HG02885 (cell line): ENCODE measurements around the gene PRICKLE1.
A peak's percentile ranks its signal among the peaks of the same experiment; 100 is the strongest.

ENCODE experiments used
- ATAC-seq: cut with Tn5 transposase; IDR thresholded peaks from one replicate; pipeline ENCODE4 v1.9.1; 2021; ENCODE audit warnings: mild to moderate bottlenecking; ENCODE audit not compliant: unreplicated experiment, poor library complexity

The PRICKLE1 gene

GRCh38 chr12:42502682-42503081 is 86.9 kb downstream of the PRICKLE1 start:
- no peak for ATAC-seq

DNA sequence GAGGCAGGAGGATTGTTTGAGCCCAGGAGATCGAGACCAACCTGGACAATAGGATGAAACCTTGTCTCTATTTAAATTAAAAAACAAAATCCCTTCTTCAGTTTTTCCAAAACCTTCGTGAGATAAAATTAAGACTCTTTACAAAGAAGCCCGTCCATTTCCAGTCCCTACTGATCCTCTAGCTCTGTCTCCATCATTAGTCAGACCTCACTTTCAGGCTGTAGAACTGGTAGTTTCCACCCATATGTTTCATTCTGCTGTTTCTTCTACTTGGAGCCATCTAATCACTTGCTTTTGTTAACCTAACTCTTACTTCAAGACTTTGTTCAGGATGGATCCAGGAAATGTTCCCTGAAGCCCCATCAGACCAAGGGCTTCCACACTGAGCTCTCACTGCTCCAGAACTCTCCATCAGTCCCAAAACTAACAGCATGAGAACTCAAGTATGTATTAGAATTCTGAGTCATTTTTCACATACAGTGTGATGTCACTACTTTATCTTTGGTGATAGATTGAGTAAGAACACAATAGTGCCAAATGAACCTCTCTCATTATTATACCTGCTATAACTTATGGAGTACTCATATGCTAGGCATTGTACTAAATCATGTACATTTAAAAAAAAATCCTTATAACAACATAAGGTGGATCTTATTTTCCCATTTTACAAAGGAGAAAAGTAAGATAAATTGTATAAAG is 90.8 kb downstream of the PRICKLE1 start:
- no peak for ATAC-seq

DNA sequence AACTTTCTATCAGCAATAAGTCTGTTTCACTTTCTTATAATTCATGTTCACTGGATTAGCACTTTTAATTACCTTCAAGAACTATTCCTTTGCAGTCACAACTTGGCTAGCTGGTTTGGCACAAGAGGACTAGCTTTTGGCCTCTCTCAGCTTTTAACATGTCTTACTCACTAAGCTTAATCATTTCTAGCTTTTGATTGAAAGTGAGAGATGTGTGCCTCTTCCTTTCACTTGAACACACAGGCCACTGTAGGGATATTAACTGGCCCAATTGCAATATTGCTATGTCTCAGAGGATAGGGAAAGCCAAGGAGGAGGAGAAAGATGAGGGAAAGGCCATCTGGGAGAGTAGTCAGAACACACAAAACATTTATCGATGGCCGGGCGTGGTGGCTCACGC is 92.7 kb downstream of the PRICKLE1 start:
- ATAC-seq = no peak

GRCh38 chr12:42495244-42495643 is 94.3 kb downstream of the PRICKLE1 start:
- no peak for ATAC-seq

DNA sequence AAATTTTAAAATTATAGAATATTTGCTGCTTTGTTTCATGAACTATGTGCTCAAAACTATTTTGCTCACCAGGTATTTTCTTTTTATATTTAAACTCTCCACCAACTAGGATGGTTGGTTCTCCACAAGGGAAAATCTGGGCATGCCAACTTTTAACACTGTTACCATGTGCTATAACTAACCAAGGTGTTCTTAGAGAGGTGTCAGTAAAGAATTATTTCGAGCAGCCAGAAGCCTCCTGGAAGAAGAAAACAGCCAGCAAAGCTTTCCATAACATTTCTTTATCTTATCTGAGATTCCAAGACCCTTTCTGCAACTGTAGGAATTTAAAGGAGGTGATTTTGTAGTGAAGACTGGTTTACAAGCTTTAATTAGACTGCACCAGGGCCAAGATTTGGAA is 97.3 kb downstream of the PRICKLE1 start:
- no peak for ATAC-seq

DNA sequence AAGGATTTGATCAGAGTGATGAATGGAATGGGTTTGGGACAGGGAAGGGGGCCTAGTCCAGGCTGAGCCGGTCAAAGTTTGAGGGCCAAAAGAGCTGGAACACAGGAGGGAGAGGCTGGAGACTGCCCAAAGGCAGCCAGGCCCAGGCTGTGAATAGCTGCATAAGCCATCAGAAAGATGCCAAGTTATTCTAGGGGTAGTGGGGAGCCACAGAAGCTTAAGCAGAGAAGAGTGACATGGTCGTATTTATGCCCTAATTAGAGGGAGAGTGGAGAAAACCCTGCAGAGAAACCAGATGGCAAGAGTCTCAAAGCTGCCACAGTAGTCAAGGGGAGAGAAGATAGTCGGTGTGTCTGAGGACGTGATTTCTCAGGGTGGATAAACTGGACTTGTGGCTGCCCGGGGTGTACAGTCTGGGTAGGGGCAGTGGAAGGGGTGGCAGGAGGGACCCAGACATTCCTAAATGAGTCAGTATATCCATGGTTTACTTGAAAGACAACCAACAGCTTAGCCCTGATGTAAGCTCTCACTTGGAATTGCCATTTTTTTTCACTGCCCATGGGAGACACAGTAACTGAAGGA is 99.2 kb downstream of the PRICKLE1 start:
- no peak for ATAC-seq

GRCh38 chr12:42486407-42486806 is 103.1 kb downstream of the PRICKLE1 start:
- ATAC-seq = no peak

DNA sequence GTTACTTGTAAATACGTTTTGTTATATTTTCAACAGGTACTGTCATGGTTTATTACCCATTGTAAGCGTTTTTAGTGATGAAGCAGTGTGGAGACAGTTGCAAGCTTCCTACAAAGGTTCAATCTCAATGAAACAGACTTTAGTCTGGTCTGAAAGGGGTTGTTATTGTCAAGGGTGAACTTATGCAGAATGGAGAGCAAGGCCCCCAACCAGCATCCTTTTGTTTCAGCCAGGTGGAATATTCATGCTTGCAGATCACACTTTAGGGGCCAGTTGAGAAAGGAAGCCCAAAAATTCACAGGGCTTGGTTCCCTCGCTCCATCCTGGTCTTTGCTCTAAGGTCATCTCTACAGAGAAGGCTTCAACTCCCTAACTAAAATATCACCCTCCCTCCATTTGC is 103.7 kb downstream of the PRICKLE1 start:
- ATAC-seq = no peak

DNA sequence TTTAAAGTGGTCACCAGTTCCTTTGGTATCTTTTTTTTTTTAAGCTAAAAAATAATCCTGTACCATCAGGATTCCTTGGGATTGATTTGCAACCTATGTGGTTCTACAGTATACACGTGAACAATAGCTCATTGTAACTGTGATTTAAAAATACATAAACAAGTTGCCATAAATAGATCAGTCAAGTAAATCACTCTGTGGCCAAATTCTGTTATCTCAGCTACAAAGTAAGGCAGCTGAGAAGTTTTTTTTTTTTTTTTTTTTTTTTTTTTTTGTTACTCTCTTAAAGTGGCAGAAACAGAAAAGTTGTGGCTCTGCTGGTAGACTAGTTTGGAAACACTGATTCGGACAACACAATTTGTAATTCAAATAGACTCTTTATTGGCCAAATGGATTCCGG is 104.5 kb downstream of the PRICKLE1 start:
- ATAC-seq = no peak

DNA sequence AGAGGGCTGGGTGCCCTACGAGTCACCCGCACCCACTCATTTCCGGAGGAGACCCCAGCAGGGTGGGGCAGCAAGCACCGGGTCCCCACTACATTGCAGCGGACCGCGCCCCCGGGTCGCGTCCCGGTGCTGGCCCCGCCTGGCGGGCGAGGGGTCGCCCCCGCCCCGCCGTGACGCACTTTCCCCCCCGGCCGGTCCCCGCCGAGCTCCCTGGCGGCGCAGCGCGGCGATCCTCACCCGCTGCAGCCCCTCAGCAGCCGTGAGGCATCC is 106.1 kb downstream of the PRICKLE1 start:
- ATAC-seq = peak; percentile 25

DNA sequence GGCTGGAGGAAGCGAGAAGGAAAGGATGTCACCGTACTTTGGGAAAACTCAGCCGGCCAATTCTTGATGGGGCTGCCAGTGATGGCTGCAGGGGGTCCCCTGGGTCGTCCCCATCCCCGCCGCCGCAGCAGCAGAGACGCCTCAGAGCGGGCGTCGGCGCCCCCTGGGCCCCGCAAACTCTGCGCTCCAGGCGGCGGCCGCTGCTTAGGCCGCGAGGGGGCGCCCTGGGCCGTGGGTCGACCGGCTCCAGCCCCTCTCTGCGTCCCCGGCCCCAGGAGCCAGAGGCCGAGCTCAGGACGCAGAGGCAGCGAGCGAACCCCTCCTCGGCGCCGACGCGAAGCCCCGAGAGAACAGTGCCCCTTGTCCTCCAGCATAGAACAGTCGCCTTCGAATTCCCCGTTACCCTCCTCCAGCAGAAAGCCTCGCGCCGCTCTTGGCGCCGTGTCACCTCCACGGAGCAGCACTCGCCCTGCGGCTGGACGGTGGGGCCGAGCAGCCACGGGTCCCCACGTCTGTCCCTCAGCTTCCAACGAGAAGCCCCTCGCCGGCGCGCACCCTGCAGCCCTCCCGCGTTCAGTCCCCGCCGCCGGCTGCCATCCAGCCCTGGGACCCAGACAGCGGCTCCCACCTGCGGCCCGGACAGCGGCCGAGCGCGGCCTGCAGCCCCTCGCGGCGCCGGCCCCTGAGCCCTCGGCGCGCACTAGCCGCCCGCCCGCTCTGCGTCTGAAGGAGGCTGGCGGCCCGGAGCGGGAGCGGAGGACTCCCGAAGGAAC is 106.6 kb downstream of the PRICKLE1 start:
- ATAC-seq = peak; percentile 80

- ATAC-seq = no peak
These were observed 107.4 kb downstream of the PRICKLE1 start for GRCh38 chr12:42482041-42482747.

DNA sequence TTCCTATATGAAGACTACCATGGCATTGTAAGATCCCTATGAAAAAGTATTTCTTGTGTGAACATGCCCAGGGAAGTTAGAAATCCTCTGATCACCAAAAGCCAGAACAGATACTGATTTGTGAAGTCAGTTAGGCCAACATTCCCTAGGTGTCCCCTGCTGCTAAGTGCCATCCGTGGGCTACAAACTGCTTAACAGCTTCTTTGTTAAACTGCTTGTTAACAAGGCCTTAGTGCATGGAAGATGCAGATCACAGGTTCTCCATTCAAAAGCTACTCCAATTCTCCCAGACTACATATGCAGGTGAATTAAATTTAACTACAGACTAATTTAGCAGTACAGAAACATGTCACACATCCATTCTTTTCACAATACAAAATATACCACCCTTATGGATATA is 108.2 kb downstream of the PRICKLE1 start:
- no peak for ATAC-seq

- ATAC-seq = no peak
These were observed 111.6 kb downstream of the PRICKLE1 start for GRCh38 chr12:42477941-42478340.

- ATAC-seq = peak; percentile 51
These were observed 114.4 kb downstream of the PRICKLE1 start for GRCh38 chr12:42475106-42475505.

- no peak for ATAC-seq
These were observed 115.2 kb downstream of the PRICKLE1 start for GRCh38 chr12:42474391-42474790.

GRCh38 chr12:42473561-42473960 is 116.0 kb downstream of the PRICKLE1 start:
- no peak for ATAC-seq

DNA sequence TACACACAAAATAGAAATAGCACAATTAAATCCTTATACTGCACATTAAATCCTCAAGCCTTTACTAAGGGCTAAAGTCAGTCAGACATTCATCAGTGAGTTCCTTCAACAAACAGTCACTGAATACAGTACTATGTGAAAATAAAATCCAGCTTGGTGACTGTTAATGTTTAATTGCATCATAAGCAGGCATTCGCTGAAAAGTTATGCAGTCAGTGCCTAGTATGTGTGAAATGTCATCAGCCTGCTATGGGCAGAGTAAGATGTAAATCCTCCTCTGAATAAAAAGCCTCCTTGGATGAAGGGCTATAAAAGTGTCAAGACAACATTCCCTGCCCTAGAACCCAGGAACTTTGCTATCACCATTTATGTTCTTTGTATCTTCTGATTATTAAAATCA is 116.4 kb downstream of the PRICKLE1 start:
- no peak for ATAC-seq

DNA sequence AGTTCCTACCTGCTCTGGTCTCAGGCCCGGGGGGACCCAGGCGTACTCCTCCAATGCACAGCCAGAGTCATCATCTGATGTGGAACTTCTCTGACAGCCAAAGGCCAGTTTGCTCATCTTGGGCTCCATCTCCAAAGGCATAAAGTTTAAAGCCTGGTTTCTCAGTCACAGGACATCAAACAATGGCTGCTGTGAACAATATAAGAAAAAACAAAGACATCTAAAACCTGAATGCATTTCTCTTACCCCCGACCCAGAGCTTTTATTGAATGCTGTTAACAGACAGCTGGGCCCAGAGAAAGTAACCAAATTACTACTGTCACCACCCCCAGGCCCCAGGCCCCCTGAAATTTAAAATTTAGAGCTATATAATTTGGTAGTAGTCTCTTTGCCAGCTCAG is 117.2 kb downstream of the PRICKLE1 start:
- no peak for ATAC-seq

GRCh38 chr12:42469355-42470175 is 120.0 kb downstream of the PRICKLE1 start:
- peak; percentile 97 for ATAC-seq
